ENCODE results near the gene STK32C. TPM values are rescaled to one million over a fixed set of nuclear protein-coding genes. Genes with fewer than 3 reads are reported as not detected.

STK32C gene
- total RNA-seq, 4 donors from 2014 or later, result 3.3 to 5.7 (median 3.5) TPM

GRCh38 chr10:132314336-132314735 is 6.6 kb upstream of the STK32C start:
- no peak overlapping the region for H3K4me3 ChIP-seq (replicated peaks in 1 of 3)
- H3K4me1 ChIP-seq, result no peaks in the 10 kb centered on the region
- H3K36me3 ChIP-seq, result no peaks in the 10 kb centered on the region
- DNase-seq, result no peak
- 97% methylated on average over 4 of the region's 4 CpGs for WGBS, 2 donors
- H3K27me3 ChIP-seq, result no peaks in the 10 kb centered on the region
- intact Hi-C loops (cut with DNase I), result no loop called here
- TF ChIP-seq CTCF (IDR thresholded peaks at IDR 0.05), result no peak
- TF ChIP-seq POLR2A (IDR thresholded peaks at IDR 0.05), result no peak
- H3K9me3 ChIP-seq, result no peaks in the 10 kb centered on the region
- H3K27ac ChIP-seq, result no peak overlapping the region

- Histone ChIP-seq H3K9me3 (no peaks in the 10 kb centered on the region), H3K36me3 (no peaks in the 10 kb centered on the region), H3K27ac (no peak overlapping the region), H3K27me3 (no peaks in the 10 kb centered on the region), H3K4me3 (replicated peaks in 1 of 3) (no peak overlapping the region), H3K4me1 (peaks cover under 1% of the 10 kb centered on the region in 2 donors)
- TF ChIP-seq CTCF (IDR thresholded peaks at IDR 0.05), result no peak
- TF ChIP-seq POLR2A (IDR thresholded peaks at IDR 0.05), result no peak
- 90 to 98% methylated on average over 6 of the region's 6 CpGs for WGBS, 2 donors
- intact Hi-C loops (cut with DNase I), result no loop called here
- no peak for DNase-seq
Observed at GRCh38 chr10:132313865-132314264, 6.1 kb upstream of the STK32C start.

DNA sequence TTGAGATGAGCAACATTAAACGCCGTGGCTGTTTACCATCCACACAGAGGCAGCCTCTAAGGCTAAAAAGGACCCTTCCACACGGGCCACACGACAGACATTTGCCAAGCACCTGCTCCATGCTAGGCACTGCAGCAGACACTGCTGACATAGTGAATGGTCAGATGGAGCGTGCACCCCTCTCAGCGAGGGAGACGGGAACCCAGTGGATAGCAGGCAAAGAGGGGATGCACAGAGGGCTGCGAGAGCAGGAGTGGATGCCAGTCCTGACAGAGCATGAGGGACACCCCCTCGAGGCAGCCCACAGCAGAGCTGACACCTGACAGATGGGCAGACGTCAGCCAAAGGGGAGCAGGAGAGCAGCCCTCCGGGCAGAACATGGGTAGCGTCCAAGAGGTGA is 5.6 kb upstream of the STK32C start:
- no peak overlapping the region for H3K27ac ChIP-seq
- no peaks in the 10 kb centered on the region for H3K9me3 ChIP-seq
- no peak for TF ChIP-seq POLR2A (IDR thresholded peaks at IDR 0.05)
- TF ChIP-seq CTCF (IDR thresholded peaks at IDR 0.05), result no peak
- no peaks in the 10 kb centered on the region for H3K27me3 ChIP-seq
- intact Hi-C loops (cut with DNase I), result no loop called here
- H3K4me1 ChIP-seq, result peaks cover 5% of the 10 kb centered on the region in 2 donors
- no peak for DNase-seq
- WGBS, 2 donors, result 92 to 95% methylated on average over 12 of the region's 12 CpGs
- no peaks in the 10 kb centered on the region for H3K36me3 ChIP-seq
- H3K4me3 ChIP-seq (replicated peaks in 1 of 3), result no peak overlapping the region

DNA sequence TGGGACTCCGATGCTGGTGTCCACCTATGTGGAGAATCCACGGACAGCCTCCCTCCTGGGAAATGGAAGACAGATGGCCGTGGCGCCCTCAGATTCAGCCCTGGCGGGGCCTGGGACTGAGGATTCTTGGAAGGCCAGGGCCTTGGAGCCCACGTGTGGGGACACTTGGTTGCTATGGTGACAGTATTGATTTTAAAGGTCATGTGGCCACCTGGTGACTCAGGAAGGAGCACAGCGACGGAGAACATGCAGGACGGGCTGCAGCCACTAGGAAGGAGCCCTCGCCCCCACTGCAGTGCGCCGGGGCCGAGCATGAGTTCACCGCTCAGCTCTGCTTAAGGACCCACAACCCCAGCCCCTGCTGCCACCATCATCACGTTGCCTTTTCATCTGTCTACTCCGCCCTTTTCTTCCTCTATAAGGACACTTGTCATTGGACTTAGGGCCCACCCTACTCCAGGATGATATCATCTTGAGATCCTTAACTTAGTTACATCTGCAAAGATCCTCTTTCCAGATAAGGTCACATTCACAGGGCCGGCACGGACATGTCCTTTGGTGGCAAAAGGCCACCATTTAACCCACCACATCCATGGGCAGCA is 3.7 kb upstream of the STK32C start:
- no peak overlapping the region for H3K27ac ChIP-seq
- H3K9me3 ChIP-seq, result no peaks in the 10 kb centered on the region
- intact Hi-C loops (cut with DNase I), result no loop called here
- peaks cover 11 to 14% of the 10 kb centered on the region in 2 donors for H3K4me1 ChIP-seq
- H3K4me3 ChIP-seq (replicated peaks in 1 of 3), result no peak overlapping the region
- H3K27me3 ChIP-seq, result no peaks in the 10 kb centered on the region
- no peaks in the 10 kb centered on the region for H3K36me3 ChIP-seq
- 65 to 66% methylated on average over 18 of the region's 18 CpGs for WGBS, 2 donors
- DNase-seq, result no peak
- TF ChIP-seq POLR2A (IDR thresholded peaks at IDR 0.05) (no peak), CTCF (IDR thresholded peaks at IDR 0.05) (no peak)

DNA sequence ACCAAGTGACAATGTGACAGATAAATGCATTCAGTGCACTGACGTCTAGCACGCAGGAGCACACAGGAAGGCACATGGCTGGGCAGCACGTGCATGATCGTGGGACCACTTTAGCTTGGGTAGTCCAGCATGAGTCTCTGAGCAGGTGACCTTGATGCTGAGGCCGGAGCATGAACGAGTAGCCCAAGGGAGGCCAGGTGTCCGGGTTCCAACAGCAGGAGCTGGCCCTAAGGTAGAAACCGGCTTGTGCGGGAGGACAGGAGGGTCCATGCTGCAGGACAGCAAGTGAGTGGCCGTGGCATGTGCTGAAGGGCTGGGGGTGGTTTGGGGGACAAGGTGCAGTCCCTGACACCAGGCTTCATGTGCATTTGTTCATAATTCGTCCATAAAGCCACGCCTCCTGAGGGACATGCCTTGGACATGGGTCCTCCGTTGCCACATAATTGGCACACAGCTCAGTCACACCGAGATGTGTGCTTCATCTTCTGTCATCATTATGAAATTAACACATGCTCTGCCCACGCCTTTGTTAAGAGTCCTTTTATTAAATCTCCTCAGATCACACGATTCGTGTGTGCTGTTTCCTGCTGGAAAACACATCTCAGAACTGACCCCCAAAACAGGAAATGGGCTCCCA is 3.1 kb upstream of the STK32C start:
- 79 to 82% methylated on average over 17 of the region's 17 CpGs for WGBS, 2 donors
- H3K36me3 ChIP-seq, result no peaks in the 10 kb centered on the region

More for the DNA sequence above, 3.1 kb upstream of the STK32C start:
- Histone ChIP-seq H3K4me3 (replicated peaks in 1 of 3) (no peak overlapping the region), H3K27ac (no peak overlapping the region), H3K27me3 (no peaks in the 10 kb centered on the region), H3K4me1 (peaks cover 11 to 17% of the 10 kb centered on the region in 2 donors), H3K9me3 (no peaks in the 10 kb centered on the region)
- DNase-seq, result no peak
- intact Hi-C loops (cut with DNase I), result no loop called here
- TF ChIP-seq CTCF (IDR thresholded peaks at IDR 0.05) (no peak), POLR2A (IDR thresholded peaks at IDR 0.05) (no peak)
